ENCODE results near the gene SLC43A2.

Gene SLC43A2

DNA sequence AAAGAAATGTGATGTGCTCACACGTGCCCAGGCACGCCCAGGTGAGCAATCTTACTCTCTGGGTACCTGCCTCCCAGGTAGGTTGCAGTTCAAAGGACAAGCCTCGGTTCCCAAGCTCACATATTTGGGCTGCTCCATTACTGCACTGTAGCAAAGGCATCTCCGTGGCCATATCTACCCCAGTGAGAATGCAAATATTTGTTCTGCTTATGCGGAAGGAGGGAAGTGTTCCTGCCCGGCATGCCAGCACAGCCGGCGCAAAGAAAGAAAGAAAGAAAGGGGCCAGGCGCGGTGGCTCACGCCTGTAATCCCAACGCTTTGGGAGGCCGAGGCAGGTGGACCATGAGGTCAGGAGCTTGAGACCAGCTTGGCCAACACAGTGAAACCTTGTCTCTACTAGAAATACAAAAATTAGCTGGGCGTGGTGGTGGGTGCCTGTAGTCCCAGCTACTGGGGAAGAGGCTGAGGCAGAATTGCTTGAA, 30.7 kb downstream of the SLC43A2 start:
- TF ChIP-seq, protein P1, sequence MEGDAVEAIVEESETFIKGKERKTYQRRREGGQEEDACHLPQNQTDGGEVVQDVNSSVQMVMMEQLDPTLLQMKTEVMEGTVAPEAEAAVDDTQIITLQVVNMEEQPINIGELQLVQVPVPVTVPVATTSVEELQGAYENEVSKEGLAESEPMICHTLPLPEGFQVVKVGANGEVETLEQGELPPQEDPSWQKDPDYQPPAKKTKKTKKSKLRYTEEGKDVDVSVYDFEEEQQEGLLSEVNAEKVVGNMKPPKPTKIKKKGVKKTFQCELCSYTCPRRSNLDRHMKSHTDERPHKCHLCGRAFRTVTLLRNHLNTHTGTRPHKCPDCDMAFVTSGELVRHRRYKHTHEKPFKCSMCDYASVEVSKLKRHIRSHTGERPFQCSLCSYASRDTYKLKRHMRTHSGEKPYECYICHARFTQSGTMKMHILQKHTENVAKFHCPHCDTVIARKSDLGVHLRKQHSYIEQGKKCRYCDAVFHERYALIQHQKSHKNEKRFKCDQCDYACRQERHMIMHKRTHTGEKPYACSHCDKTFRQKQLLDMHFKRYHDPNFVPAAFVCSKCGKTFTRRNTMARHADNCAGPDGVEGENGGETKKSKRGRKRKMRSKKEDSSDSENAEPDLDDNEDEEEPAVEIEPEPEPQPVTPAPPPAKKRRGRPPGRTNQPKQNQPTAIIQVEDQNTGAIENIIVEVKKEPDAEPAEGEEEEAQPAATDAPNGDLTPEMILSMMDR (IDR thresholded peaks at IDR 0.05; ENCODE audit: insufficient read depth, low read length, missing control alignments) = no peak
- CTCF ChIA-PET = interaction anchor here (1.2 to 2.2 kb wide), 2 partner anchors 9 to 24 kb away, joined by 3 to 6 read pairs; no protein-coding TSS in a partner anchor
- DNase-seq (ENCODE audit: low read depth, low spot score) = no peak
- no peak overlapping the region for H3K4me3 ChIP-seq (ENCODE audit: low read depth, low read length)
- POLR2A ChIA-PET = no interaction called here

DNA sequence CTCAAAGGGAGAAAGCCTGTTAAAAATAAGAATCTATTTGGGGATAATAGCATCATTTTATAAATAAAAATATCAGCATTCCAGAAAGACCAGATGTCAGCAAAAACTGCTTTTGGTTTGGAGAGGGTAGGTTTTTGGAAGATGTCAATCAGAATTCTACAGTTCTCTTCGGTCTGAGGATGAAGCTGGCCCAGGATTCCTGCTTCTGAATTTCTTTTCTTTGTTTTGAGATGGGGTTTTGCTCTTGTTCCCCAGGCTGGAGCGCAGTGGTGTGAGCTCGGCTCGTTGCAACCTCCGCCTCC, 35.1 kb downstream of the SLC43A2 start:
- DNase-seq (ENCODE audit: low read depth, low spot score) = no peak
- ChIA-PET CTCF (no interaction called here), POLR2A (no interaction called here)
- H3K4me3 ChIP-seq (ENCODE audit: low read depth, low read length) = no peak overlapping the region
- TF ChIP-seq, protein P1 (IDR thresholded peaks at IDR 0.05; ENCODE audit: insufficient read depth, low read length, missing control alignments) = no peak

DNA sequence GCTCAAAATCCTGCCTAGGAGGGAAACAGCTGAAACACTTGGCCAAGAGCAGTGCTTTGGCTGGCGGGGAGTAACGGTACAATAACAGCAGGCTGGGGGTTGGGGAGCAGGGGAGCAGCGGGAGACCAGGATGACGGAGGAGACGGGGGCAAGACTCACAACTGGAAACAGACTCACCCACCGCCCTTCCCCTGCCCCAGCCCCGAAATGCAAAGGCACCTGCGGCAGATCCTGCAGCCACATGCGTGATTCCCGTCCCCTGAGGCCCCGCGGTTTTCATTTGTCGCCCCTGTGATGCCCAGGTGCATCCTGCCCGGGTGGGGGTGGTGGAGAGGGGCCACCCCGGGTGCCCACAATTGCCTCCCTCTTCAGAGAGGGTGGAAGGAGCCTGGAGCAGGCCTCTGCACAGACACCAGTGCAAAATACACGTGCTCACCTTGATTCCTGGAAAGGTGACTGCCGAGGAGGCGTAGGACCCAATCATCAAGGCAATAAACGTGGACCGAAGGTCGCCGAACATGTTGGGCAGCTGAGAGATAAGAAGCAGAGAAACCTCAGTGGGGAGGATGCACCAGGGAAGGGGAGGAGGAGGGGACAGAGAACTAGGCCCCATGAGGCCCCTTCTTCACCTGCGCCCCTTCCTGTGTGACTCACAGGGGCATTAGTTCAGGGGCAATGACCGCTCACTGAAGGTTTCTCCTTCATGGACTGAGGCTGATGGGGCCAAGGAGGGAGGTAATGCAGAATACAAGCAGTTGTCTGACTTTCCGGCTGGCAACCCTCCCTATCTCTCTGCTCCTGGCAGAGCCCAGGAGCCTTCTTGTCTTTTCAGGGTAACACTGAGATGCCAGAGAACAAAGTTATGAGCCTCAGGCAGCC, 35.6 kb downstream of the SLC43A2 start:
- TF ChIP-seq, protein P1 (IDR thresholded peaks at IDR 0.05; ENCODE audit: insufficient read depth, low read length, missing control alignments) = no peak
- ChIA-PET POLR2A (no interaction called here), CTCF (interaction anchor here (1.0 kb wide), 1 partner anchor 16 kb away, joined by 3 read pairs; no protein-coding TSS in a partner anchor)
- DNase-seq (ENCODE audit: low read depth, low spot score) = no peak
- H3K4me3 ChIP-seq (ENCODE audit: low read depth, low read length) = no peak overlapping the region

DNA sequence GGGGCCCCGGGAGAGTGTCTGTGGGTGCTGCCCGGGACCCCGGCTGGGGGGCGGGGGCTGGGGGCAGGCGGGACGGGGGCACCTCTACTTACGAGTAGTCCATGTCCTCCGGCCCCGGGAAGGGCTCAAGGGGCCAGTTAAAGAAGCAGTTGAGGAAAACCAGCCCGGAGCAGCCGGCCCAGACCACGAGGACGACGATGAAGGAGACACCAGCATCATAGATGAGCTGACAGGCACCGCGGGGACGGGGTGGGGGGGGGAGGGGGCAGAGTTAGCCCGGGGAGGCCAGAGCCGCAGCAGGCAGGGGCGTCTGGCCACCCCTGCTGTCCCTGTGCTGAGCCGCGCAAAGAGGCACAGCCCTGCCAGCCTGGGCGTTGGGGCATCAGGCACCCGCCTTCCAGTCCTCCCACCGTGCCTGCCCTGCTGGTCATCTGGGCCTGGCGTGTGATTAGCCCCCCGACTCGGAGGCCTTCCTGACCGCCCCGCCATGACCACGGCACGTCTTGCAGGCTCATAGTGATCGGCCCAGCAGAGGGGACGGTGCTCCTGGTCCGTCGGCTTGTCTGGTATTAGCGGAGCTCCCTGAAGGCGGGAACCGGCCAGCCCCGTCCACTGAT, 37.1 kb downstream of the SLC43A2 start:
- TF ChIP-seq, protein P1 (IDR thresholded peaks at IDR 0.05; ENCODE audit: insufficient read depth, low read length, missing control alignments) = no peak
- ChIA-PET POLR2A (no interaction called here), CTCF (interaction anchor here (1.0 kb wide), 1 partner anchor 14 kb away, joined by 3 read pairs; no protein-coding TSS in a partner anchor)
- H3K4me3 ChIP-seq (ENCODE audit: low read depth, low read length) = no peak overlapping the region
- DNase-seq (ENCODE audit: low read depth, low spot score) = no peak

DNA sequence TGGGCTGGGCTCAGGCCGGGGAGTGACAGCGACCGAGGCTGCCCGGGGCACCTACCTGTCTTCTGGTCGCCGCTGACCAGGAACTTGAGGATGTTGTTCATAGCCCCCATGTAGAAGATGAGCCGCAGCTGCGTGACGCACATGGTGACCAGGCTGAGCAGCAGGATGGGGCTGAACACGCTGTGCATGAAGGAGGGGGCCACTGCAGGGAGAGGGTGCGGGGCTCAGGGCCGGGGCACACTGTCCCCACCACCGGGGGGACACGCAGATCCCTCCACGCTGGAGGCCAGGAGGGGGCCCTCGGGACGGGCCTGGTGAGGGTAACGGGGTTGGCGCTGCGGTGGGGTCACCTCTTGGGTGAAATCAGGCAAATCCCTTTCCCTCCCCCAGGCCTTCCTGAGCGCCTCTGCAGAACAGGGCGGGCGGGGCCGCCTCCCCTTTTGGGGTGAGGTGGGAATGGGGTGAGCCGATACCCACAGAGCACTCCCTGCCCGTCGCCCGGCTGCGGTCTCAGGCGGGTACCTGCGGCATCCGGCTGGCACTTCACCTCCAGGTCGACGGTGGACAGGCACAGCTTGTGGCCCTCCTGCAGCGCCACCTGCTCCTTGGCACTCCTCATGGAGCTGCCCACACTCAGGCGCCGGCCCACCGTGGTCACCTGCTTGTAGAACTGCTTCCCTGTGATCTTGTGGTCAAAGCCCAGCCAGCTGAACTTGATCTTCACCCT, 37.7 kb downstream of the SLC43A2 start:
- CTCF ChIA-PET = interaction anchor here (1.0 to 1.4 kb wide), 4 partner anchors 13 to 57 kb away, joined by 4 to 7 read pairs (median 5); no protein-coding TSS in a partner anchor
- POLR2A ChIA-PET = no interaction called here
- DNase-seq (ENCODE audit: low read depth, low spot score) = no peak
- TF ChIP-seq, protein P1 (IDR thresholded peaks at IDR 0.05; ENCODE audit: insufficient read depth, low read length, missing control alignments) = no peak
- no peak overlapping the region for H3K4me3 ChIP-seq (ENCODE audit: low read depth, low read length)

All from AG04449 (cell line).